GM18502 (cell line): Measurements from ENCODE around the gene PSMB5.

ENCODE experiments used
- ATAC-seq: cut with Tn5 transposase; IDR thresholded peaks from one replicate; pipeline ENCODE4 v1.9.1; 2021; ENCODE audit warnings: mild to moderate bottlenecking; ENCODE audit not compliant: unreplicated experiment, poor library complexity

PSMB5 gene

GRCh38 chr14:23034498-23035302 lies at the start of gene PSMB5:
Gene PSMB5 (minus strand): TSS chr14:23034900. CDS start chr14:23034881, 19 bp downstream.
- peak; percentile 93 for ATAC-seq

- ATAC-seq, result no peak
Observed at GRCh38 chr14:23080474-23080873, 45.8 kb upstream of the PSMB5 start.

GRCh38 chr14:23079716-23080115 lies 45.0 kb upstream of the PSMB5 start:
- ATAC-seq, result no peak

GRCh38 chr14:23078692-23079116 lies 44.0 kb upstream of the PSMB5 start:
- ATAC-seq, result no peak

- no peak for ATAC-seq
Observed at GRCh38 chr14:23077962-23078361, 43.3 kb upstream of the PSMB5 start.

GRCh38 chr14:23076785-23077408 lies 42.2 kb upstream of the PSMB5 start:
- no peak for ATAC-seq

- ATAC-seq, result no peak
Observed at GRCh38 chr14:23074906-23075305, 40.2 kb upstream of the PSMB5 start.

GRCh38 chr14:23071921-23072539 lies 37.3 kb upstream of the PSMB5 start:
- ATAC-seq, result no peak

- peak; percentile 91 for ATAC-seq
Observed at GRCh38 chr14:23071244-23071920, 36.7 kb upstream of the PSMB5 start.

GRCh38 chr14:23070262-23071129 lies 35.8 kb upstream of the PSMB5 start:
- no peak for ATAC-seq

GRCh38 chr14:23069413-23069806 lies 34.7 kb upstream of the PSMB5 start:
- no peak for ATAC-seq

GRCh38 chr14:23068789-23069412 lies 34.2 kb upstream of the PSMB5 start:
- peak; percentile 72 for ATAC-seq

- no peak for ATAC-seq
Observed at GRCh38 chr14:23067847-23068788, 33.4 kb upstream of the PSMB5 start.

- ATAC-seq, result no peak
Observed at GRCh38 chr14:23066855-23067744, 32.4 kb upstream of the PSMB5 start.

GRCh38 chr14:23066368-23066767 lies 31.7 kb upstream of the PSMB5 start:
- no peak for ATAC-seq

GRCh38 chr14:23063601-23064000 lies 28.9 kb upstream of the PSMB5 start:
- no peak for ATAC-seq

- ATAC-seq, result no peak
Observed at GRCh38 chr14:23062002-23062401, 27.3 kb upstream of the PSMB5 start.
